Measurements from ENCODE around the gene HSPA8. TPM values are rescaled to one million over a fixed set of nuclear protein-coding genes. Genes with fewer than 3 reads are reported as not detected.

Gene HSPA8
- total RNA-seq, 1 experiment from 2014 or later, result 443 TPM

DNA sequence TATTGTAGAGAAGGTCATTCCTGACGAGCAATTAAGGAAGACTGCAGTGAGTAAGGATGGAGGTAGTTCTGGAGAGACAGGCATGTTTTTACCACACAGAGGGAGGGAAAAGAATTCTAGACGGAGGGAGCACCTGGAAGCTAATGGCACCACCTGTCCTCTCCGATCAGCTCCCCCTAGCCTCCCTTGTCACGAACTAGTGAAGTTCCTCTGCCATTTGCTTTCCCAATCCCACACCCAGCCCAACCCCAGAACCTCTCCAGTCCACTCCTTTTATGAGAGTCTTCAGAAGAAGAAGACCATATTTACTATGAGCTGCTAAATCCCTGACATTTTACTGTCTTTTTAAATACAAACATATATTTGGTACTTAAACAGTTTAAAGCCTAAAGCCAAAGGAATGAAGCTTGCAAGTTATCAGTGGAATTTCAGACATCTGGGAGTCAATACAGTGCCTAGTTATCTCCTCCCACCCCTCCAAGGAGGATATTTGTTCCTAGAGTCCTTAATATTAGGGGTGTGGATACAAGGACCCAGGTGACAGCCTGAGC, 46.1 kb upstream of the HSPA8 start:
- POLR2A ChIA-PET, result interaction anchor here (0.6 kb wide), 1 partner anchor 132 kb away, joined by 3 read pairs; no protein-coding TSS in a partner anchor
- H3K27ac Mint-ChIP-seq (ENCODE audit: low read depth, unreplicated experiment), result peak overlapping the region; percentile 12

DNA sequence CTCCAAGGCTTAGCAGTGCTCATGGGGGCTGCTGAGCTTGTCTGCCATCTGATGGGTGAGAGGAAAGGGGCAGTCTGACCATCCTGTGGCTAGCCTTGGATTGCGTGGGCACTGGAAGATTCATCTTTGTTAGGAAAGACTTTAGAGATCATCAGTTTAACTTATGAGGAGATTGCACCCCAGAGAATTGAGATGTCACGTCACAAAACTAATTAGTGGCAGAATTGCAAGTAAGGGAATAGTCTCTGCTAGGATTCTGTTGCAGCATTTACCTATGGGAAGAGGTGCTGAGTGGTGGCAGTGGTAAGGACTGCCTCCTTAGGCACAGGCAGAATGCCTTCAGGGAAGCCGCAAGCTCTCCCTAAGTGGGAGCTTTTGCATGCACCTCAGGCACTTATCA, 42.8 kb upstream of the HSPA8 start:
- ChIA-PET CTCF (interaction anchor here (0.6 to 20.2 kb wide), 11 partner anchors 11 to 845 kb away, joined by 3 to 487 read pairs (median 5); no protein-coding TSS in a partner anchor), POLR2A (interaction anchor here (2.5 kb wide), 1 partner anchor 143 kb away, joined by 10 read pairs; no protein-coding TSS in a partner anchor)
- H3K27ac Mint-ChIP-seq (ENCODE audit: low read depth, unreplicated experiment), result no peak overlapping the region
- H3K4me3 Mint-ChIP-seq (ENCODE audit: unreplicated experiment), result no peak overlapping the region
- no peaks in the 10 kb centered on the region for H3K9me3 Mint-ChIP-seq (ENCODE audit: unreplicated experiment)
- intact Hi-C loops (cut with micrococcal nuclease), result no loop called here
- peaks cover 14% of the 10 kb centered on the region for H3K36me3 Mint-ChIP-seq (ENCODE audit: insufficient read depth, unreplicated experiment)
- peaks cover 9% of the 10 kb centered on the region for H3K4me1 Mint-ChIP-seq (ENCODE audit: insufficient read depth, unreplicated experiment)
- H3K27me3 Mint-ChIP-seq (ENCODE audit: insufficient read depth, unreplicated experiment), result no peaks in the 10 kb centered on the region
- BruUV-seq (replicated peaks), result no TSS peak
- TF ChIP-seq, protein P1, sequence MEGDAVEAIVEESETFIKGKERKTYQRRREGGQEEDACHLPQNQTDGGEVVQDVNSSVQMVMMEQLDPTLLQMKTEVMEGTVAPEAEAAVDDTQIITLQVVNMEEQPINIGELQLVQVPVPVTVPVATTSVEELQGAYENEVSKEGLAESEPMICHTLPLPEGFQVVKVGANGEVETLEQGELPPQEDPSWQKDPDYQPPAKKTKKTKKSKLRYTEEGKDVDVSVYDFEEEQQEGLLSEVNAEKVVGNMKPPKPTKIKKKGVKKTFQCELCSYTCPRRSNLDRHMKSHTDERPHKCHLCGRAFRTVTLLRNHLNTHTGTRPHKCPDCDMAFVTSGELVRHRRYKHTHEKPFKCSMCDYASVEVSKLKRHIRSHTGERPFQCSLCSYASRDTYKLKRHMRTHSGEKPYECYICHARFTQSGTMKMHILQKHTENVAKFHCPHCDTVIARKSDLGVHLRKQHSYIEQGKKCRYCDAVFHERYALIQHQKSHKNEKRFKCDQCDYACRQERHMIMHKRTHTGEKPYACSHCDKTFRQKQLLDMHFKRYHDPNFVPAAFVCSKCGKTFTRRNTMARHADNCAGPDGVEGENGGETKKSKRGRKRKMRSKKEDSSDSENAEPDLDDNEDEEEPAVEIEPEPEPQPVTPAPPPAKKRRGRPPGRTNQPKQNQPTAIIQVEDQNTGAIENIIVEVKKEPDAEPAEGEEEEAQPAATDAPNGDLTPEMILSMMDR (IDR thresholded peaks at IDR 0.05; ENCODE audit: unreplicated experiment), result no peak
- DNase-seq (ENCODE audit: unreplicated experiment), result no peak

More for the DNA sequence above, 46.1 kb upstream of the HSPA8 start:
- Mint-ChIP-seq H3K4me3 (ENCODE audit: unreplicated experiment) (no peak overlapping the region), H3K27me3 (ENCODE audit: insufficient read depth, unreplicated experiment) (no peaks in the 10 kb centered on the region), H3K4me1 (ENCODE audit: insufficient read depth, unreplicated experiment) (peaks cover 5% of the 10 kb centered on the region), H3K36me3 (ENCODE audit: insufficient read depth, unreplicated experiment) (peaks cover 13% of the 10 kb centered on the region), H3K9me3 (ENCODE audit: unreplicated experiment) (no peaks in the 10 kb centered on the region)
- TF ChIP-seq, protein P1 (IDR thresholded peaks at IDR 0.05; ENCODE audit: unreplicated experiment), result no peak
- intact Hi-C loops (cut with micrococcal nuclease), result no loop called here
- CTCF ChIA-PET, result interaction anchor here (0.5 to 20.2 kb wide), 9 partner anchors 9 to 468 kb away, joined by 3 to 487 read pairs (median 4); no protein-coding TSS in a partner anchor
- BruUV-seq (replicated peaks), result no TSS peak
- no peak for DNase-seq (ENCODE audit: unreplicated experiment)

DNA sequence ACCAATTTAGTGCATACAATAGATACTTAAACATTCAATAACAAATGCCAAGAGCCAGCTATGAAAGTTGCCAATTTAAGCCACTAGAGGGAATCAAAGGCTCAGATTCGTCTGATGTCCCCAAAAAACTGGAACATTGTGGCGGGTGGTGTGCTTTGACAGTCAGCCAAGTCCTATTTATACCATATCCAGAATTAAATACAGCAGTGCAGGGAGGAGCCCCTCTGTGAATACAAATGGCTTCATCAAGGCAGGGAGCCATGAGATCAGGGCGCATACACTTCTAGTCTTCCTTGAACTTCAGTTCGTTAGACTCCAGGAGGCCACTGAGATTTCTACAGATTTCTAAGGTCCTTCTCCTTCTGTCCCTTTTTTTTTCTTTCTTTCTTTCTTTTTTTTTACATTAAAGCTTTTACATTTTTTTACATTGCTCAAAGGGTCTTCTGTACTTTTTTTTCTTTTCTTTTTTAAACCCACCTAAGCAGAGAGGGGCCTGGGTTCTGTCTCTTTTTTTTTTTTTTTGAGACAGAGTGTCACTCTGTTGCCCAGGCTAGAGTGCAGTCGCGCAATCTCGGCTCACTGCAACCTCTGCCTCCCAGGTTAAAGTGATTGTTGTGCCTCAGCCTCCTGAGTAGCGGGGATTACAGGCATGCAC, 41.5 kb upstream of the HSPA8 start:
- Mint-ChIP-seq H3K4me3 (ENCODE audit: unreplicated experiment) (no peak overlapping the region), H3K4me1 (ENCODE audit: insufficient read depth, unreplicated experiment) (peaks cover 9% of the 10 kb centered on the region), H3K36me3 (ENCODE audit: insufficient read depth, unreplicated experiment) (peaks cover 15% of the 10 kb centered on the region), H3K9me3 (ENCODE audit: unreplicated experiment) (no peaks in the 10 kb centered on the region), H3K27ac (ENCODE audit: low read depth, unreplicated experiment) (no peak overlapping the region), H3K27me3 (ENCODE audit: insufficient read depth, unreplicated experiment) (no peaks in the 10 kb centered on the region)
- intact Hi-C loops (cut with micrococcal nuclease), result loop anchor here (1.0 kb wide), 4 partner anchors 144 to 375 kb away; no protein-coding TSS in a partner anchor
- POLR2A ChIA-PET, result interaction anchor here (0.7 to 2.5 kb wide), 4 partner anchors 71 to 170 kb away, joined by 4 to 10 read pairs (median 5); no protein-coding TSS in a partner anchor
- BruUV-seq (replicated peaks), result no TSS peak
- TF ChIP-seq, protein P1 (IDR thresholded peaks at IDR 0.05; ENCODE audit: unreplicated experiment), result peak; percentile 41
- DNase-seq (ENCODE audit: unreplicated experiment), result peak; percentile 69
- CTCF ChIA-PET, result interaction anchor here (0.6 to 20.2 kb wide), 49 partner anchors 8 to 477 kb away, joined by 3 to 487 read pairs (median 4); no protein-coding TSS in a partner anchor

DNA sequence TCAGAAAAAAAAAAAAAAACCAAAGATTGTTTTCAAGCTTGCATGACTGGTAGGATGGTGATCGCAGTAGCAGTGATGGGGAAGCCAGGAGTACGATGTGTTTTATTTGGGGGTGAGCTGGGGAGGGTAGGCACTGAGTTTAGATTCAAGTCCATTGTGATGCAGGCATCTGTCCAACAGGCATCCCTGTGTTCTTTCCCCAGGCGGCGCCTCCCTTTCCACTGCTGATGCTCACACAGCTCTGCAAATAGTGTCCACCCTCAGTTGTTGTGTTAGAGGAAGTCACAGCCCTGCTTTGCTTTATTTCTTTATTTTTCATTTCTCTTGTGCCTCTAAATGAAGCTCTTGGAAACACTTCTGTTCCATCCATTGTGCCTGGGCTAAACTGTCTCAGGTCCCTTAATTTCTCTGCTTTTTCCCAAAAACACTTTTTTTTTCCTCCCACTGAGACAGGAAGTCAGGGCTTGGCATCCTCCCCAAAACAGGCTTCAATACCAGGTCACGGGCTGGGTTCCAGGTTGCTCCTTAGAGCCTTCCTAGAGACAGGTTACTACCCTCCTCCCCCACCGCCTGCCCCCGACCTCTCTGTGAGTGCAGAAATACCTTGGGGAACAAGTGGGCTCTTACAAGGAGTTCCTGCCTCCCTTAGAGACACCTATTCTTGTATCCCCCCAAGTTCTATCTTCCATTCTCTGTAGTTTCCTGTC, 38.6 kb upstream of the HSPA8 start:
- intact Hi-C loops (cut with micrococcal nuclease), result no loop called here
- no peaks in the 10 kb centered on the region for H3K27me3 Mint-ChIP-seq (ENCODE audit: insufficient read depth, unreplicated experiment)
- peaks cover 29% of the 10 kb centered on the region for H3K36me3 Mint-ChIP-seq (ENCODE audit: insufficient read depth, unreplicated experiment)
- H3K9me3 Mint-ChIP-seq (ENCODE audit: unreplicated experiment), result no peaks in the 10 kb centered on the region
- ChIA-PET CTCF (interaction anchor here (0.6 to 20.2 kb wide), 5 partner anchors 11 to 301 kb away, joined by 3 to 487 read pairs (median 41); no protein-coding TSS in a partner anchor), POLR2A (interaction anchor here (0.5 kb wide), 1 partner anchor 400 kb away, joined by 3 read pairs; no protein-coding TSS in a partner anchor)
- H3K4me1 Mint-ChIP-seq (ENCODE audit: insufficient read depth, unreplicated experiment), result peaks cover 9% of the 10 kb centered on the region
- H3K4me3 Mint-ChIP-seq (ENCODE audit: unreplicated experiment), result no peak overlapping the region
- peak overlapping the region; percentile 27 for H3K27ac Mint-ChIP-seq (ENCODE audit: low read depth, unreplicated experiment)
- no peak for DNase-seq (ENCODE audit: unreplicated experiment)
- BruUV-seq (replicated peaks), result no TSS peak
- TF ChIP-seq, protein P1 (IDR thresholded peaks at IDR 0.05; ENCODE audit: unreplicated experiment), result no peak
